ENCODE measurements around the gene OR52K2. TPM values are rescaled to one million over a fixed set of nuclear protein-coding genes. Genes with fewer than 3 reads are reported as not detected.
"Not testable (repeated sequence)": the region's sequence is repeated elsewhere in the genome, so short reads cannot be mapped to it uniquely, and the experiment has no call there.

OR52K2 gene
- not detected in 2 replicates for total RNA-seq (2014; rRNA removed)
- not detected for polyA plus RNA-seq (2012)

- no peak for DNase-seq (ENCODE audit: low read depth)
Measured at GRCh38 chr11:4448995-4449394, at the start of gene OR52K2. TSS of gene OR52K2 (plus strand) at chr11:4449295. CDS start at chr11:4449340, 45 bp downstream.

- DNase-seq (ENCODE audit: low read depth), result not testable (repeated sequence)
Measured at GRCh38 chr11:4406206-4406605, 42.9 kb upstream of the OR52K2 start.

GRCh38 chr11:4416306-4416705, 32.8 kb upstream of the OR52K2 start:
- no peak for DNase-seq (ENCODE audit: low read depth)

GRCh38 chr11:4416816-4417215, 32.3 kb upstream of the OR52K2 start:
- DNase-seq (ENCODE audit: low read depth), result no peak

DNA sequence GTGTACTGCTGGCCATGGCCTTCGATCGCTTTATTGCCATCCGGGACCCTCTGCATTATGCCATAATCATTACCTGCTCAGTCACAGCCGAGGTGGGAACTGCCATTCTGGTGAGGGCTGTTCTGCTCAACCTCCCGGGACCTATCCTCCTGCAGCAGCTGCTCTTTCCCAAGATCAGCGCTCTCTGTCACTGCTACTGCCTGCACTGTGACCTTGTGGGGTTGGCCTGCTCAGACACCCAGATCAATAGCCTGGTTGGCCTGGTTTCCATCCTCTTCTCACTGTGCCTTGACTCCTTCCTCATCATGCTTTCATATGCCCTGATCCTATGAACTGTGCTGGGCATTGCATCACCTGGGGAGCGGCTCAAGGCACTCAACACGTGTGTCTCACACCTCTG, 30.7 kb upstream of the OR52K2 start:
- DNase-seq (ENCODE audit: low read depth), result no peak

DNA sequence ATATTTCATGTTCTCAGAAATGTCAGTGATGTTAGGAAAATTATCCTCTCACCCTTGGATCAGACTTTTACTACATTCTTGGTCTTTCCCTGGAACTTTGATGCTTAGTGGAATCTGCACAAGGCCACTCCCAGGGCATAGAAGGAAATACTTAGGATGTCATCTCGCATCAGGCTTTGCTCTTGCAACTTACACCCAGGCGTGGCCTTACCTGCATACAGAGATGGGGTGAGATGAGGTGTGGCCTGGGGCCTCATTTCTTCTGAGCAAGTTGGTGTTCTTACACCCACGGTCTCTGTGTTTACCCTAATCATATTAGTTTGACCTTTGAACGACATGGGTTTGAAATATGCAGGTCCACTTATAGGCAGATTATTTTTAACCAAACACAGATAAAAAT, 19.0 kb upstream of the OR52K2 start:
- DNase-seq (ENCODE audit: low read depth), result no peak

- no peak for DNase-seq (ENCODE audit: low read depth)
Measured at GRCh38 chr11:4433856-4434255, 15.2 kb upstream of the OR52K2 start.

- no peak for DNase-seq (ENCODE audit: low read depth)
Measured at GRCh38 chr11:4436411-4436810, 12.7 kb upstream of the OR52K2 start.

DNA sequence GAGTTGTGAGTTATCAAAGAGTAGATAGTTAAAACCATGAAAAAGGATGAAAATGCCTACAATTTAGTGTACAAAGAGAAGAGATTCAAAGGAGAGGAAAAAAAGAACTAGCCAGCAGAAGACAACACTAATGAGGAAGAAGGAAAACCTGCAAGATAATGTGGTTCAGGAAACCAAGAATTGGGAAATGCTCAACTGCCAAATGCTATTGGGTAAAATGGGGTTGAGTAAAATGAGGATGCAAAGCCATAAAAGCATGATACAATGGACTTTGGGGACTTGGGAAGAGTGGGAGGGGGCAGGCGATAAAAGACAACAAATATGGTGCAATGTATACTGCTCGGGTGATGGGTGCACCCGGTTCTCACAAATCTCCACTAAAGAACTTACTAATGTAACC, 7.6 kb upstream of the OR52K2 start:
- no peak for DNase-seq (ENCODE audit: low read depth)

GRCh38 chr11:4443232-4443891, 5.7 kb upstream of the OR52K2 start:
- DNase-seq (ENCODE audit: low read depth), result no peak

GRCh38 chr11:4453118-4453517, 4.0 kb downstream of the OR52K2 start:
- no peak for DNase-seq (ENCODE audit: low read depth)

- no peak for DNase-seq (ENCODE audit: low read depth)
Measured at GRCh38 chr11:4454021-4454420, 4.9 kb downstream of the OR52K2 start.

DNA sequence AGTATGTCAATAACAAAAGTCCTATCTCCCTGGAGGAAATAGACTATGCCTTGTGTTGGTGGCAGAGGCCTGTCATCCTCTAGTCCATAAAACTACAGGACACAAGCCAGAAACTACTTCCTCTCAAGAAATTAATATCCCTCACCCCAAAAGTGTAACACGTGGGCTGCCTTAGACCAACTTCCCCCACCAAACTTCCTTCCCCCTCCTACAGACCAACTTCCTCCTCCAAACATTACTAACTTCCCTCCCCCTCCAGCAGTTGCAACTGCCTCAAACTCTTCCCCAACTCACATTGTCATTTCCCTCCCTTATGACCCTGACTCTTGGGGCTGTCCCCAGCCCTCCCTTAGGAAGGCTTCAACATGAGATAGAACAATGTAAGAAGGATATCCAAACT, 6.3 kb downstream of the OR52K2 start:
- DNase-seq (ENCODE audit: low read depth), result no peak

- no peak for DNase-seq (ENCODE audit: low read depth)
Measured at GRCh38 chr11:4459500-4459899, 10.4 kb downstream of the OR52K2 start.

DNA sequence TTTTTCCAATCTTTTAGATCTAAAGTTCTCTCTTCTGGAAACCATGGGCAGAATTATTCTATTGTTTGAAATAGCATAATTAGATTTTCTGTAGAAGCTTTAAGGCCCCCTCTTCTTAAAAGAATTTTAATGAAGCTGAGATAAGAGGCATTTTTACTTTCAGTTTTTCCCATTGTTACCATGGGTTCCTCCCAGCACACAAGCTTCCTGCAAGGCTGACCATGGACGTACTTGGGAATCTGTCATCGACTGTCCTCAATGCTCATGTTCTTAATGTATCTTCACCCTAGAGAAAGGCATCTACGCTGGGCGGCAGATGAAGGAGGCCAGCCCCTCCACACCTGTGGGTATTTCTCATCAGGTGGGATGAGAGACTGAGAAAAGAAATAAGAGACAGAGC, 11.1 kb downstream of the OR52K2 start:
- no peak for DNase-seq (ENCODE audit: low read depth)

DNA sequence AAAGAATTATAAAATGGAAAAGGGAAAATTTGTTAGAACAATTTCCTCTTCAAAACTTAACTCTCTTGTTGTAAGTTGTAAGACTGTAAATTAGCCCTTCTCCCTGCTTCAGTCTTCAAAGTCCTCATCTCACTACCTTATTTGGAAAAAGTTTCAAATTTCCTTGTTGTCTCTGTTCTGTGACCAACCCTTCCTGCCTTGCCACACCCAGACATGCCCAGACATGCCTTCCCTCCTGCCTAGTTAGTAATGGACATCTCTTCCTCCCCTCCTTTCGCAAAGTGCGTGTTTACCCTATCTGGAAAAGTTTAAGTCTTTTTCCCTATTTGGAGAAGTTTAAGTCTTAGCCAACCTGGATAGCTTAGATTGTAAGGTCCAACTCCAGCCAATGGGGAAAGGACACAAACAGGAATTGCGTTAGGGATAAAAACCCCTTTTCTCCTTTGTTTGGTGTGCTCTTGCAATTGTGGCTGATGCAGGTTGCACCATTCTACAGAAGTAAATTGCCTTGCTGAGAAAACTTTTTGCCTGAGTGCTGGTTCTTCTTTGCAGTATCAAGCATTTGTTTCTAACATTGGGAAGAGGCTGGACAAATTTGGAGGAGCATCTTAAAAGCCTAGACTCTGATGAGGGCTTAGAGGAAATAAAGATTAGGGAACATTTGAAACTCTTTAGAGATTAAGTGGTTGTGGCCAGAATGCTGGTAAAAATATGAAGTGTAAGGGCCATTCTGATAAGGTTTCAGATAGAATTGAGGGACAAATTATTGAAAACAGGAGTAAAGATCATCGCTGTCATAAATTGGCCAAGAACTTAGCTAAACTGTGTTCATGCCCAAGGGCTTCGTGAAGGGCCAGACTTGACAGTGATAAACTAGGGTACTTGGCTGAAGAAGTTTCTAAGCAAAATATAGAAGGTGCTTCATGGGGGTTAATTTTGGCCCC, 15.4 kb downstream of the OR52K2 start:
- peak; percentile 54 for DNase-seq (ENCODE audit: low read depth)

- no peak for DNase-seq (ENCODE audit: low read depth)
Measured at GRCh38 chr11:4465407-4465806, 16.3 kb downstream of the OR52K2 start.

- DNase-seq (ENCODE audit: low read depth), result no peak
Measured at GRCh38 chr11:4466131-4466870, 17.2 kb downstream of the OR52K2 start.

- no peak for DNase-seq (ENCODE audit: low read depth)
Measured at GRCh38 chr11:4466871-4467442, 17.9 kb downstream of the OR52K2 start.

GRCh38 chr11:4467811-4468606, 18.9 kb downstream of the OR52K2 start:
- no peak for DNase-seq (ENCODE audit: low read depth)

- DNase-seq (ENCODE audit: low read depth), result no peak
Measured at GRCh38 chr11:4479644-4480043, 30.5 kb downstream of the OR52K2 start.
